Skeletal muscle satellite cell (primary cell): ENCODE measurements around the gene HSD17B11.

Experiments
- H3K27me3 ChIP-seq: 2 replicates; pipeline ENCODE4 v1.7.0; 2013; ENCODE audit warnings: low read length; ENCODE audit not compliant: control insufficient read depth, insufficient read depth
- H3K36me3 ChIP-seq: 2 replicates; pipeline ENCODE4 v1.7.0; 2013; ENCODE audit warnings: mild to moderate bottlenecking, control low read depth, low read length; ENCODE audit not compliant: insufficient read depth
- H3K4me1 ChIP-seq: 2 replicates; pipeline ENCODE4 v1.7.0; 2013; ENCODE audit warnings: low read length; ENCODE audit not compliant: control insufficient read depth, insufficient read depth
- H3K4me2 ChIP-seq: 2 replicates; pipeline ENCODE4 v1.7.0; 2013; ENCODE audit warnings: mild to moderate bottlenecking, low read length
- H3K4me3 ChIP-seq: 2 replicates; pipeline ENCODE4 v1.7.0; 2013; ENCODE audit warnings: low read length
- H3K9ac ChIP-seq: 2 replicates; pipeline ENCODE4 v1.7.0; 2013; ENCODE audit warnings: mild to moderate bottlenecking, low read depth, low read length, moderate library complexity
- H3K9me3 ChIP-seq: replicated peaks from 2 replicates; pipeline ENCODE4 v1.7.0; 2013; ENCODE audit warnings: mild to moderate bottlenecking, control low read depth, low read length

The HSD17B11 gene

GRCh38 chr4:87382116-87382515 lies 8.9 kb downstream of the HSD17B11 start:
- H3K9ac ChIP-seq, result no peak overlapping the region
- no peaks in the 10 kb centered on the region for H3K9me3 ChIP-seq
- no peak overlapping the region for H3K4me2 ChIP-seq
- no peaks in the 10 kb centered on the region for H3K36me3 ChIP-seq
- no peaks in the 10 kb centered on the region for H3K4me1 ChIP-seq
- no peak overlapping the region for H3K4me3 ChIP-seq
- H3K27me3 ChIP-seq, result no peaks in the 10 kb centered on the region

DNA sequence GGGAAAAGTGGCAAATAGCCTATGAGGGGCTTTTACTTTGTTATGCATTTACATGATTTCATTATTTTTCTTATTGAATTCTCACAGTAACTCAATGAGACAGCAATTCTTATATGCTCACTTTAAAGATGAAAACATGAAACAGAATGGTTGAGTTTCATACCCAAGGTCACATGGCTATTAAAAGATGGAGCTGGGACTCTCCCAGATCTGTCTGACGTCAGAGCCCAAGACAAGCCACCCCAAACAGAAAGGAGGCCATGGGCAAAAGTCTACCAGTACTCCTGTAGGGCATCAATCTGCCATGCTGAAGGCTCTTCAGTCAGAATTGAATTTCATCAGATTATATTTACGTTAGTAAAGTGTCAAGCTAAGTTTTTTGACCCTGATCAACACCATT lies 13.2 kb downstream of the HSD17B11 start:
- Histone ChIP-seq H3K4me1 (peaks cover 10% of the 10 kb centered on the region), H3K4me2 (no peak overlapping the region), H3K27me3 (no peaks in the 10 kb centered on the region), H3K9ac (no peak overlapping the region), H3K36me3 (peaks cover 12% of the 10 kb centered on the region), H3K9me3 (no peaks in the 10 kb centered on the region), H3K4me3 (no peak overlapping the region)

DNA sequence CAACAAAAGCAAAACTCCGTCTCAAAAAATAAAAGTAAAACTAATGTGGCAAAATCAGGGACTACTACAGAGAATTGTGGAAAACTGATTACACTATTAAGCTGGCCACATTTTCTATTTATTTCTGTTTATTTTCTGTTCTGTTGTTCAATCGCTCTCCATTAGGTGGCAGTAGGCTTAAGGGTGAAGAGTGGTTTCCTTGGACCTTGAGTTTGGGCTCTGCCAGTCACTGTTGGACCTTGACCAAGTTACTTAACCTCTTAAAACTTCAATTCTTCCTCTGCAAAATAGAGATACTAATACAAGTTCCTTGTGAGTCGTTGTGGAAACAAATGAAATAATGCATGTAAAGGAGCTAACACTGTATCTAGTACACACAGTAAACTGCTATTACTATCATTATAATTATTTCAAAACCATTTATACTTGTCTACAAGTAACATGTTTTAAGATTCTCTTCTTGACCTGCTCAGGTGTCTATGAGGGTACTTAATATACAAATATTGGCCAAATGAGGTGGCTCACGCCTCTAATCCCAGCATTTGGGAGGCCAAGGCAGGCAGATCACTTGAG lies 15.2 kb downstream of the HSD17B11 start:
- Histone ChIP-seq H3K4me1 (peaks cover 10% of the 10 kb centered on the region), H3K36me3 (peaks cover 23% of the 10 kb centered on the region), H3K27me3 (no peaks in the 10 kb centered on the region), H3K4me2 (no peak overlapping the region), H3K9ac (no peak overlapping the region), H3K9me3 (no peaks in the 10 kb centered on the region), H3K4me3 (no peak overlapping the region)

- Histone ChIP-seq H3K4me3 (no peak overlapping the region), H3K9ac (no peak overlapping the region), H3K4me1 (peaks cover 3% of the 10 kb centered on the region), H3K36me3 (peaks cover 26% of the 10 kb centered on the region), H3K4me2 (no peak overlapping the region), H3K27me3 (no peaks in the 10 kb centered on the region), H3K9me3 (no peaks in the 10 kb centered on the region)
Measured at GRCh38 chr4:87370068-87370467, 20.9 kb downstream of the HSD17B11 start.

DNA sequence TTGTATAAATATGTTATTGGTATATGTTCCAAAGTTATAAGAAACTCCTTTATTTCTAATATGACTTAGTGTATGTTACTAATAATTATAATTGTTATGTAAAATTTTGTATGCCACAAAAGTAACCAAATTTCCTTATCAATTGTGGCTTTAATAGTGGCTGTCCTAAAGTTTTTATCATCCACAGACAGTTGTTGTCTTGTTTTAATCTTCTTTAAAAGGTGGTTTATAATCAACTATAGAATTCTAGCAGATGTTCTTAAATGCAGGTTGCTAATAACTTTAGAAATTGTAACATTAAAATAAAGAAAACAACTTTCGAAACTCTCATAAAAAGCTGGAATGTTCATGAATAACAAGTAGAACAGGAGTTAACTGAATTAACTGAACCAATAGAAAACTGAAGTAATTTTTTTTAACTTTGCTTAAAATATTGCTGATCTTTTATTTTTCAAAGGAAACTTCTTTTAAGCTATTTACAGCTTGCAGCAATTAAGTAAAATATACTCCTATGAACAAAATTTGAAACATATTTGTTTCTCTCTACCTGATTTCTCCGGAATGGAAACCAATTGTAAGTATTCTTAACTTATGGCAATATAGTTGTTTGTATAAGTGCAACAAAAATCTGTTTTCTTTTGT lies 24.3 kb downstream of the HSD17B11 start:
- peaks cover 28% of the 10 kb centered on the region for H3K36me3 ChIP-seq

GRCh38 chr4:87365348-87365747 lies 25.6 kb downstream of the HSD17B11 start:
- no peaks in the 10 kb centered on the region for H3K27me3 ChIP-seq
- no peak overlapping the region for H3K4me2 ChIP-seq
- peaks cover 21% of the 10 kb centered on the region for H3K36me3 ChIP-seq
- H3K9ac ChIP-seq, result no peak overlapping the region
- H3K4me1 ChIP-seq, result no peaks in the 10 kb centered on the region
- no peaks in the 10 kb centered on the region for H3K9me3 ChIP-seq
- no peak overlapping the region for H3K4me3 ChIP-seq

More for the DNA sequence above, 24.3 kb downstream of the HSD17B11 start:
- Histone ChIP-seq H3K27me3 (no peaks in the 10 kb centered on the region), H3K4me1 (no peaks in the 10 kb centered on the region), H3K4me3 (no peak overlapping the region), H3K9ac (no peak overlapping the region), H3K9me3 (no peaks in the 10 kb centered on the region), H3K4me2 (no peak overlapping the region)

- Histone ChIP-seq H3K4me1 (no peaks in the 10 kb centered on the region), H3K36me3 (peaks cover 21% of the 10 kb centered on the region), H3K27me3 (no peaks in the 10 kb centered on the region), H3K9me3 (no peaks in the 10 kb centered on the region), H3K9ac (no peak overlapping the region), H3K4me3 (no peak overlapping the region), H3K4me2 (no peak overlapping the region)
Measured at GRCh38 chr4:87363552-87363951, 27.4 kb downstream of the HSD17B11 start.

GRCh38 chr4:87360338-87360935 lies 30.6 kb downstream of the HSD17B11 start:
- H3K9ac ChIP-seq, result no peak overlapping the region
- no peak overlapping the region for H3K4me2 ChIP-seq
- H3K36me3 ChIP-seq, result peaks cover 17% of the 10 kb centered on the region
- H3K4me1 ChIP-seq, result no peaks in the 10 kb centered on the region
- no peak overlapping the region for H3K4me3 ChIP-seq
- H3K9me3 ChIP-seq, result no peaks in the 10 kb centered on the region
- H3K27me3 ChIP-seq, result no peaks in the 10 kb centered on the region

DNA sequence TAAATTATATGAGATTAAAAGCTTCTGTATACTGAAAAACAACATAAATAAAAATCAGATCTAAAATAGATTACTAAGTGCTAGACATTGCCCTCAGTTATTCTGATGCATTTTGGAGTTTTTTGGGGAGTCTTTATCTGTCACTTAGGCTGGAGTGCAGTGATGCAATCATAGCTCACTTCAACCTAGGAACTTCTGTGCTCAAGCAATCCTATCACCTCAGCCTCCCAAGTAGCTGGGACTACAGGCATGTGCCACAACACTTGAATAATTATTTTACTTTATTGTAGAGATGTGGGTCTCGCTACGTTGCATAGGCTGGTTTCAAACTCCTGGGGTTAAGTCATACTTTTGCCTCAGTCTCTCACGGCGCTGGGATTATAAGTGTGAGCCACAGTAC lies 31.7 kb downstream of the HSD17B11 start:
- Histone ChIP-seq H3K4me1 (peaks cover 7% of the 10 kb centered on the region), H3K9me3 (no peaks in the 10 kb centered on the region), H3K9ac (no peak overlapping the region), H3K36me3 (peaks cover 14% of the 10 kb centered on the region), H3K4me2 (no peak overlapping the region), H3K27me3 (no peaks in the 10 kb centered on the region), H3K4me3 (no peak overlapping the region)

DNA sequence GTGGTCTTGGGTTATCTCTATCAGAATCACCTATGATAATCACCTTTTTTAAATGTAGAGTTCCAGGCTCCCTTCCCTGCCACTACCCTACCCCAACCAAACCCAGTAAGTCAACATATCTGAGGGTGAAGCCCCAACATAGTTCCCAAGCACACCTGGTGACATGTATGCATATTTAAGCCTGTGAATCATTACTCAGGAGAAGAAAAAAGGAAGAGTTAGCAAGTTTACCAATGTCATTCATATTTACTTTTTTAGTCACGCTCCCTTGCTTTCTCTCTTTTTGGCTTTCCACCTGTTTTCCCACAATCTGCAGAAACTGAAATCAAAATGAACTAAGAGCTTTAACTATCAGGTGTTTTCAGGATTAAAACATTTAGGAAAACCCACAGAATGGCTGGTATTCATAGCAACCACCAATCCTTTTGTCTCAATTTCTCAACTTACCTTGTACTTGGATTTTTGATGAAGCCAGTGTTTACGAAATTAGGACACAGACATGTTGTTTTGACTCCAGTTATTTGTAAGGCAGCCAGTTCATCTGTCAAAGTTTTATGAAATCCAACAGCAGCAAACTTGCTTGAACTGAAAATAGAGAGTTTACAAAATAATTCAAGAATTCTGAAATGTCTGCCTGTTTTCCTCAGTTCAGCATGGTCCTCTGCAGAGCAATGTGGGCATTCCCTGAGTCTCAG lies 34.0 kb downstream of the HSD17B11 start:
- Histone ChIP-seq H3K27me3 (no peaks in the 10 kb centered on the region), H3K9ac (no peak overlapping the region), H3K4me1 (peaks cover 7% of the 10 kb centered on the region), H3K4me2 (no peak overlapping the region), H3K9me3 (no peaks in the 10 kb centered on the region), H3K36me3 (peaks cover 4% of the 10 kb centered on the region), H3K4me3 (no peak overlapping the region)

- Histone ChIP-seq H3K9me3 (no peaks in the 10 kb centered on the region), H3K4me1 (peaks cover 7% of the 10 kb centered on the region), H3K27me3 (no peaks in the 10 kb centered on the region), H3K4me2 (no peak overlapping the region), H3K36me3 (no peaks in the 10 kb centered on the region), H3K4me3 (no peak overlapping the region), H3K9ac (no peak overlapping the region)
Measured at GRCh38 chr4:87354168-87355102, 36.6 kb downstream of the HSD17B11 start.
